Loucy (cell line): ENCODE data around the gene VDAC1.

Experiments
- H2AFZ ChIP-seq: fragments of 200-600 bp; sonication (generic); 2 replicates; pipeline ENCODE4 v1.6.0; 2016; ENCODE audit warnings: antibody characterized with exemption, mild to moderate bottlenecking, low read length, moderate library complexity
- H3F3A ChIP-seq: fragments of 200-600 bp; 2 replicates; pipeline ENCODE4 v1.6.0; 2016; ENCODE audit warnings: antibody characterized with exemption, low read depth, mild to moderate bottlenecking
- H3K27me3 ChIP-seq: fragments of 200-600 bp; sonication (generic); 2 replicates; pipeline ENCODE4 v1.6.1; 2014; ENCODE audit warnings: low read length, mild to moderate bottlenecking; ENCODE audit not compliant: insufficient read depth, poor library complexity, severe bottlenecking
- H3K36me3 ChIP-seq: fragments of 200-600 bp; sonication (generic); 2 replicates; pipeline ENCODE4 v1.6.1; 2016; ENCODE audit warnings: low read length; ENCODE audit not compliant: insufficient read depth
- H3K4me1 ChIP-seq: fragments of 200-600 bp; sonication (generic); 2 replicates; pipeline ENCODE4 v1.5.1; 2014; ENCODE audit warnings: low read length, mild to moderate bottlenecking; ENCODE audit not compliant: insufficient read depth, poor library complexity, severe bottlenecking
- H3K4me2 ChIP-seq: fragments of 200-600 bp; sonication (generic); 2 replicates; pipeline ENCODE4 v1.6.0; 2014; ENCODE audit warnings: antibody characterized with exemption, low read length, low read depth, mild to moderate bottlenecking; ENCODE audit not compliant: poor library complexity, severe bottlenecking
- H3K4me3 ChIP-seq: fragments of 200-600 bp; sonication (generic); 2 replicates; pipeline ENCODE4 v1.5.1; 2014; ENCODE audit warnings: low read length, mild to moderate bottlenecking, mixed read lengths; ENCODE audit not compliant: poor library complexity, severe bottlenecking
- H3K79me2 ChIP-seq: fragments of 200-600 bp; sonication (generic); 2 replicates; pipeline ENCODE4 v1.6.1; 2014; ENCODE audit warnings: low read length; ENCODE audit not compliant: insufficient read depth
- H3K9ac ChIP-seq: fragments of 200-600 bp; sonication (generic); 2 replicates; pipeline ENCODE4 v1.6.0; 2014; ENCODE audit warnings: mild to moderate bottlenecking, low read depth, low read length, moderate library complexity; ENCODE audit not compliant: poor library complexity, severe bottlenecking
- H3K9me2 ChIP-seq: fragments of 200-600 bp; sonication (generic); replicated peaks from 2 replicates; pipeline ENCODE4 v1.6.1; 2016; ENCODE audit warnings: low read depth, low read length, mixed read lengths
- H3K9me3 ChIP-seq: fragments of 200-600 bp; sonication (generic); 2 replicates; pipeline ENCODE4 v1.6.1; 2014; ENCODE audit warnings: mild to moderate bottlenecking, antibody characterized with exemption, low read length, low read depth; ENCODE audit not compliant: insufficient read depth
- H4K20me1 ChIP-seq: fragments of 200-600 bp; sonication (generic); 2 replicates; pipeline ENCODE4 v1.6.0; 2014; ENCODE audit warnings: antibody characterized with exemption, low read length, mild to moderate bottlenecking; ENCODE audit not compliant: insufficient read depth, poor library complexity, severe bottlenecking
- EZH2phosphoT487 ChIP-seq: fragments of 200-600 bp; IDR thresholded peaks from 2 replicates; pipeline ENCODE4 v1.6.1; 2018; ENCODE audit warnings: antibody characterized with exemption, mild to moderate bottlenecking, moderate library complexity, borderline replicate concordance
- TF ChIP-seq, protein P1 (sequence below): fragments of 200-600 bp; sonication (generic); conservative IDR thresholded peaks from 2 replicates; pipeline ENCODE4 v1.5.1; 2014; ENCODE audit warnings: mild to moderate bottlenecking, antibody characterized with exemption, low read length

The VDAC1 gene

GRCh38 chr5:134000696-134001453, 3.9 kb downstream of the VDAC1 start:
- Histone ChIP-seq H3K4me2 (peak overlapping the region; percentile 92), H3K36me3 (no peaks in the 10 kb centered on the region), H3K9ac (no peak overlapping the region), H4K20me1 (peaks cover 43% of the 10 kb centered on the region), H3K79me2 (peaks cover 84% of the 10 kb centered on the region), H3K4me1 (peaks cover 24% of the 10 kb centered on the region), H3K27me3 (no peaks in the 10 kb centered on the region), H3K9me3 (no peaks in the 10 kb centered on the region), H3F3A (no peaks in the 10 kb centered on the region), H2AFZ (no peak overlapping the region), H3K4me3 (peak overlapping the region; percentile 29), H3K9me2 (no peaks in the 10 kb centered on the region)
- TF ChIP-seq, protein P1, sequence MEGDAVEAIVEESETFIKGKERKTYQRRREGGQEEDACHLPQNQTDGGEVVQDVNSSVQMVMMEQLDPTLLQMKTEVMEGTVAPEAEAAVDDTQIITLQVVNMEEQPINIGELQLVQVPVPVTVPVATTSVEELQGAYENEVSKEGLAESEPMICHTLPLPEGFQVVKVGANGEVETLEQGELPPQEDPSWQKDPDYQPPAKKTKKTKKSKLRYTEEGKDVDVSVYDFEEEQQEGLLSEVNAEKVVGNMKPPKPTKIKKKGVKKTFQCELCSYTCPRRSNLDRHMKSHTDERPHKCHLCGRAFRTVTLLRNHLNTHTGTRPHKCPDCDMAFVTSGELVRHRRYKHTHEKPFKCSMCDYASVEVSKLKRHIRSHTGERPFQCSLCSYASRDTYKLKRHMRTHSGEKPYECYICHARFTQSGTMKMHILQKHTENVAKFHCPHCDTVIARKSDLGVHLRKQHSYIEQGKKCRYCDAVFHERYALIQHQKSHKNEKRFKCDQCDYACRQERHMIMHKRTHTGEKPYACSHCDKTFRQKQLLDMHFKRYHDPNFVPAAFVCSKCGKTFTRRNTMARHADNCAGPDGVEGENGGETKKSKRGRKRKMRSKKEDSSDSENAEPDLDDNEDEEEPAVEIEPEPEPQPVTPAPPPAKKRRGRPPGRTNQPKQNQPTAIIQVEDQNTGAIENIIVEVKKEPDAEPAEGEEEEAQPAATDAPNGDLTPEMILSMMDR, result no peak

GRCh38 chr5:134000091-134000511, 4.7 kb downstream of the VDAC1 start:
- Histone ChIP-seq H3K9me2 (no peaks in the 10 kb centered on the region), H4K20me1 (peaks cover 48% of the 10 kb centered on the region), H3K4me1 (peaks cover 22% of the 10 kb centered on the region), H3K36me3 (no peaks in the 10 kb centered on the region), H3K4me2 (peak overlapping the region; percentile 92), H3K27me3 (no peaks in the 10 kb centered on the region), H2AFZ (no peak overlapping the region), H3K9me3 (no peaks in the 10 kb centered on the region), H3K79me2 (peaks cover 87% of the 10 kb centered on the region), H3F3A (no peaks in the 10 kb centered on the region), H3K9ac (no peak overlapping the region), H3K4me3 (peak overlapping the region; percentile 39)
- no peak for TF ChIP-seq EZH2phosphoT487
- TF ChIP-seq, protein P1, result no peak

- peaks cover 56% of the 10 kb centered on the region for H4K20me1 ChIP-seq
- H3K9ac ChIP-seq, result no peak overlapping the region
- no peak overlapping the region for H2AFZ ChIP-seq
- H3F3A ChIP-seq, result no peaks in the 10 kb centered on the region
- H3K4me1 ChIP-seq, result peaks cover 24% of the 10 kb centered on the region
- H3K9me3 ChIP-seq, result no peaks in the 10 kb centered on the region
- peaks cover 95% of the 10 kb centered on the region for H3K79me2 ChIP-seq
- H3K27me3 ChIP-seq, result no peaks in the 10 kb centered on the region
- H3K36me3 ChIP-seq, result no peaks in the 10 kb centered on the region
- H3K4me3 ChIP-seq, result no peak overlapping the region
- H3K4me2 ChIP-seq, result no peak overlapping the region
- H3K9me2 ChIP-seq, result no peaks in the 10 kb centered on the region
- TF ChIP-seq, protein P1, result no peak
- TF ChIP-seq EZH2phosphoT487, result no peak
These were observed 6.0 kb downstream of the VDAC1 start for GRCh38 chr5:133998807-133999206.
